ENCODE results near the gene TRA2A.
"Not testable (repeated sequence)": the region's sequence is repeated elsewhere in the genome, so short reads cannot be mapped to it uniquely, and the experiment has no call there.

The TRA2A gene

DNA sequence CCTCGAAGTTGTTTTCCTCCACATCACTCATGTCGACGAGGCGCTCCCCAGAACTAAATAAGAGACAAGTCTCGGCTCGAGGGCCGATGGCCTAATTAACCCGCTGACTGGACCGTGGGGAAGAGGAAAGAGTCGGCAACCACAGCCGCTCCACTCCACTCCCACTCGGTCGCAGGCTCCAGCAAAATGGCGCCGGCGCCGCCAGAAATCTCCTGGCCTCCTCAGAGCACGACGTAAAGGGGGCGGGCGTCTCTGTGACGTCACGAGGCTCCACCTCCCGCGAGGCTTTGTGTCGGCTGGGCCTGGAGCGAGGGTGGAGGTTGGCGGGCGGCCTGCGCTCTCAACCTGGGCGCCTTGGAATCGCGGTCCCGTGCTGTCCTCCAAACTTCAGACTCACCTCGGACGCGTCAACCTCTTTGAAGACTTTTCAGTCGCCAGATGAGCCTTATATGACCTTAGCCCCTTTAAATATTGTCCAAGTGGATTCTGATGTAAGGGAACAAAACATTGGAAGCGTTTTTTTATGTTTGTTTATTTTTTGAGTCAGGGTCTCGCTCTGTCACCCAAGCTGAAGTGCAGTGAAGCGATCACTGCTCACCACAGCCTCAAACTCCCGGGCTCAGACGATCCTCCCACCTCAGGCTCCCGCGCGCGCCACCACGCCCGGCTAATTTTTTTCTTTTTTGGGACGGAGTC is at the start of gene TRA2A:
Gene TRA2A (minus strand): TSS at position 188 of the 696 bp plus-strand sequence. CDS start 157 bp downstream, at position 31.
- DNase-seq (ENCODE audit: low read depth), result peak; percentile 89

DNA sequence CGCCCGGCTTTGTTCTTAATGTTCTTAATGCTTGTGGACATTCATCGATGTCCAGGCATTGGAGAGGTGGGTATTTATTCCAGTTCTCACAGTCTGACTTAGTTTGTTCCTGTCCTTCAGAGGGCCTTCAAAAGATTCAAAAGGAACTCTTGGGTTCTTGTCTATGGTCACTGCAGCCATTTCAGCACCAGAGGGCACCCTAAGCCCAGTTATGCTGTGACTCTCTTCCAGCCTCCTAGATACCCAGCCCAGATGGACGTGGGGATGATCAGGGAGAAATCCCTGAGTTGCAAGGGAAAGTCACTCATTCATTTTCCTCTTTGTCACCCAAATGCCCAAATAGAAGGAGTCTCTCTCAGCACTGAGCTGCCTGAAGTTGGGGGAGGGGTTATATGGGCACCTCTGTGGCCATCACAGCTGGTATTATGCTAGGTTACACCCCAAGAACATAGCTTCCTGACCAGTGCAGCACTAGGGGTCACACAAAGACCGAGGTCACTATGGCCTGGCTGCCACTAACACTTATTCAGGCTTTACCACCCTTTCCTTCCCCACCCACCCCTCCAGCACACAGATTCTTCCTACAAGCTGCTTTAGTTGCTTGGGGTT is 38.9 kb upstream of the TRA2A start:
- peak; percentile 60 for DNase-seq (ENCODE audit: low read depth)

DNA sequence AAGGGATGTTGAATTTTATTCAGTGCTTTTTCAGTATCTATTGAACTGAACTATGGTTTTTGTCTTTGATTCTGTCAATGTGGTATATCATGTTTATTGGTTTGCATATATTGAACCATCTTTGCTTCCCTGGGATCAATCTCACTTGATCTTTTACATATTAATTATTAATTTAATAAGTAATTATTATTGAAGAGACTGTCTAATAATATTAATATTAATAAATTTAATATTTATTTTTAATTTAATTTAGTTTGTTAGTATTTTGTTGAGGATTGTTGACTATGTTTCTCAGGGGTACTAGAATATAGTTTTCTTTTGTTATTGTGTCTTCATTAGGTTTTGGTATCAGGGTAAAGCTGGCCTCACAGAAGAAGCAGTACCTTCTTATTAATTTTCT is 26.5 kb upstream of the TRA2A start:
- DNase-seq (ENCODE audit: low read depth), result no peak

DNA sequence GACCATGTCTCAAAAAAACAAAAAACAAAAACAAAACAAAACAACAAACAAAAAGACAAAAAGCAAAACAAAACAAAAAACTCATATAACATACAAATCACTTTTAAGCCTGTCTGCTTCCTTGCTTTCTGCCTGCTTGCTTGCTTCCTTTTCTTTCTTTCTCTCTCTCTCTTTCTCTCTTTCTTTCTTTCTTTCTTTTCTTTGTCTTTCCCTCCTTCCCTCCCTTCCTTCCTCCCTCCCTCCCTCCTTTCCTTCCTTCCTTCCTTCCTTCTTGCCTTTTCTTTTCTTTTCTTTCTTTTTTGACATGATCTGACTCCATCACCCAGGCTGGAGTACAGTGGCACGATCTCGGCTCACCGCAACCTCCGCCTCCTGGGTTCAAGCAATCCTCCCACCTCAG is 15.9 kb upstream of the TRA2A start:
- DNase-seq (ENCODE audit: low read depth), result no peak

DNA sequence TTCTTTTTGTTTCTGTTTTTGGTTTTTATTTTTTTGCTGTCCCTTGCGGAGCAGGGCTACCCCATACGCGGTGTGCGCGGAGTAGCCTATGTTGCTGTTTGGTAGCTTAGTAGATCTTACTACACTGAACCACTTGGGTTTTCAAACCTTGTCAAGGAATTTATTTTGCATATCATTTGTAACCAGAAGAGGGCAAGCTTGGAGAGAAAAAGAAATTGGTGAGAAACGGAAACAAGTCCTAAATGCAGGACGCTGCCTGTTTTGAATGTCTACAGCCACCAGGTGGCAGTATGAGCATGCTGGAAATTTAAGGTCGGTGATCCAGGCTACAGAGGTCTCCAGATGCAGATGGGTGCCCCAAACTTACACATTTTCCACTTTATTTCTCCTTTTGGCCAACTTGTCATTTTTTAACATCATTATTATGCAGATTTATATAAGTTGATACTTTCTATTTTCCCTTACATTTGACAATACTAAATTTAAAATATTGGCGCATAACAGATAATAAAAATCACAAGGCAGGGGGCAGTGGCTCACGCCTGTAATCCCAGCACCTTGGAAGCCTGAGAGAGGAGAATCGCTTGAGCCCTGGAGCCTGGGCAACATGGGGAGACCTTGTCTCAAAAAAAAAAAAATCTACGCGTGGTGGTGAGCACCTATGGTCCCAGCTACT is 15.3 kb upstream of the TRA2A start:
- DNase-seq (ENCODE audit: low read depth), result peak; percentile 91

DNA sequence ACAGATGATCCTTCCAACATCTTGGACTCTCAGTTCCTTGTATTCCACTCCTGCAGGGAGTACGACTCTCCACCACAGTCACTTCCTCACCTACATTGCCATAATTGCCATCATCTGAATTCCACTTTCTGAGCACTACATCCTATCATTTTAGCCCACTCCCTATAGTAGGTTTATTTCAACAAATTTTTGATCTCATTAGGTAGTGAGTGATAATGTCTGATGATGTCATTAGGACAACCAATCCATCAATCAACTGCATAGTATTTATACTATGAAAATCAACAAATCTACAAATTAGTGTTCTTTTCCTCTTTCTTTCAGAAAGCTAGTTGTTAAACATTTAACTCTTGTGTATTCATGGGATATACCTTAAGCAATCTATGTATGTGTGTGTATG is 13.7 kb upstream of the TRA2A start:
- DNase-seq (ENCODE audit: low read depth), result no peak

DNA sequence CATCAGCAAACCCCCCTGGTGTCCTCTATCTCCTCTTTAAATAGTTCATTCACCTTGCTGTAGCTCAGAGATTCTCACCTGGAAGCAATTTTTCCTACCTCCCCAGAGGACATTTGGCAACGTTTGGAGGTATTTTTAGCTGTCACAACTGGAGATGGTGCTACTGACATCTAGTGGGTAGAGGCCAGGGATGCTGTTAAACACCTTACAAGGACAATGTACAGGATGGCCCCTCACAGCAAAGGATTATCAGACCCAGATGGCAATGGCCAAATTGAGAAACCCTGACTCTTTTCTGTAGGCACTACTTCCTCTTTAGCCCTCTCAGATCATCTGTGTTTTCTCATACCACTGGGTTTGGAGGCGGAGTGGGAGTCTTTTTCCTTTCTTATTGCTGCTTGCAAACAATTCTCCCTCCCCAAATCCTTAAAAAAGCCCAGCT is 13.2 kb upstream of the TRA2A start:
- peak; percentile 12 for DNase-seq (ENCODE audit: low read depth)

DNA sequence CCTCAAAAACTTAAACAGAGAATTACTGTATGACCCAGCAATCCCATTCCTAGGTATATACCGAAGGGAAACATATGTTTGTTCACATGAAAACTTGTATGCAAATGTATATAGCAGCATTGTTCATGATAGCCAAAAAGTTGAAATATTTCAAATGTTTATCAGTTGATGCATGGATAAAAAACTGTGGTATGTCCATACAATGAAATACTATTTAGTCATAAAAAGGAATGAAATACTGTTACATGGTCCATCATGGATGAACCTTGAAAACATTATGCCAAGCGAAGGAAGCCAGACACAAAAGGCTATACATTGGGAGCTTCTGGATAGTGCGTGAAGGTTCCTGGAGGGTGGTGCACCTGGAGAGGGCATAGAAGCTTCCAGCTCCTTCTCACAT is 11.0 kb upstream of the TRA2A start:
- DNase-seq (ENCODE audit: low read depth), result no peak

DNA sequence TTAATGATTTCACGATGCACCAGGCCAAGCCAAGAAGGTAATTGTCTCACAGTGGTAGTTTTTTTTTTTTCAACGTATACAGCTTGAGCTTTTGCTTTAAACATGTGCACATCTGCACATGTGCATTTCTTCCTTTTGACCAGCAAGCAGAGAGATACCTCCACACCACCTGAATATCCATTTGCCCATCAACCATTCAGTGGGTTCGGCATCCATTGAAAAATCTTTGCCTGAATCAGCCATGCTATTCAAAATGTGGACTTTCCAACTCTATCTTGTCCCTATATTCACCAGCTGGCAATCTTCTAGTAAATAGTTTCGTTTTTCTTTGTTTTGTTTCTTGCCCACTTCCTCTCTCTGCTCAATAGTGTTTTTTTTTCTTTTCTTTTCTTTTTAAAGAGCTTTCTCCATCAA is 7.7 kb upstream of the TRA2A start:
- DNase-seq (ENCODE audit: low read depth), result no peak

DNA sequence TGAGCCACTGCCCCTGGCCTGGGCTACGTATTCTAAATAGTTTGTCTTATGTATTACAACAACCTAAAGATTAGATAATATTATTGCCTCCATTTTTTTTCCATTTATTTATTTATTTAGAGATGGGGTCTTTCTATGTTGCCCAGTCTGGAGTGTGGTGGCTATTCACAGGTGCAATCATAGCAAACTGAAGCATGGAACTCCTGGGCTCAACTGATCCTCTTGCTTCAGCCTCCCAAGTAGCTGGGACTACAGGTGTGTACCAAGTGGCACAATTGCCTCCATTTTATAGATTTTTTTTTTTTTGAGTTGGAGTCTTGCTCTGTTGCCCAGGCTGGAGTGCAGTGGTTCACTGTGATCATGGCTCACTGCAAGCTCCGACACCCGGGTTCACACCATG is 6.5 kb upstream of the TRA2A start:
- no peak for DNase-seq (ENCODE audit: low read depth)

GRCh38 chr7:23533238-23533604 is 1.4 kb upstream of the TRA2A start:
- DNase-seq (ENCODE audit: low read depth), result no peak

- no peak for DNase-seq (ENCODE audit: low read depth)
Observed at GRCh38 chr7:23532490-23533237, 883 bp upstream of the TRA2A start.

- DNase-seq (ENCODE audit: low read depth), result peak; percentile 24
Observed at GRCh38 chr7:23531050-23531793, 559 bp downstream of the TRA2A start.

DNA sequence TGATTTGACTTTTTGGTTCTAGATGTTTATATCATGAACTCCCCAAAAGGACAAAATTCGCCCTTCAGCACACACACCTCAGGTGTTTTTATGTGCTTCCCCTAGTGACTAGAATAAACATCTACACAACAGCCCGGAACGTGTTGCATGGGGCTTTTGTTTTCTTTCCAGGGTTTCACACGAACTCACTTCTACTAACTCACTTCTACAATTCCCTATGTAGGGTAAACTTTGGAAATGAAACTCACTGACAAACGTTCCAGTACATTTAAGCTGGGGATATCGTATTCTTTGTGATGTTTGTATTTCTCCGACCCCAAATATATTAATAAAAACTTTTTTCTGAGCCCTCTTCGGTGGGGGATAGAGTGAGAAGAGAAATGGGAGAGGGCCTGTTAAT is 1.4 kb downstream of the TRA2A start:
- DNase-seq (ENCODE audit: low read depth), result peak; percentile 16

DNA sequence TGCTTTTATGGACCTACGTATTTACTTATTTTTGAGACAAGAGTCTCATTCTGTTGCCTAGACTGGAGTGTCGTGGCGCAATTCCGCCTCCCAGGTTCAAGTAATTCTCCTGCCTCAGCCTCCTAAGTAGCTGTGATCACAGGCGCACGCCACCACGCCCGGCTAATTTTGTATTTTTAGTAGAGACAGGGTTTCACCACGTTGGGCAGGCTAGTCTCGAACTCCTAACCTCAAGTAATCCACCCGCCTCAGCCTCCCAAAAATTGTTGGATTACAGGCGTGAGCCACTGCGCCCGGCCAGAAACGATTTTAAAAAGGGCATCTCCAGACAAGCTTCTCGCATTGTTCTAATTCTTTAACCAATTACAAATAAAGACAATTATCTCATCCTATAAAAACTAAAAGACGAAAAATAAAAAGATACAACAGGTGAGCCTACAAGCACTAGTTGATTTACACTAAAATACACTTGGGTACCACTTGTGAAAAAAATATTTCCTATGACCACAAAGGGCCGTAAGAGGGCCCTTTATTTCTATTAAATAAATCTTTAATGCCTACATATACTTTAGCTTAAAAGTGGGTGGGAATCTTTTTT is 2.4 kb downstream of the TRA2A start:
- DNase-seq (ENCODE audit: low read depth), result no peak

DNA sequence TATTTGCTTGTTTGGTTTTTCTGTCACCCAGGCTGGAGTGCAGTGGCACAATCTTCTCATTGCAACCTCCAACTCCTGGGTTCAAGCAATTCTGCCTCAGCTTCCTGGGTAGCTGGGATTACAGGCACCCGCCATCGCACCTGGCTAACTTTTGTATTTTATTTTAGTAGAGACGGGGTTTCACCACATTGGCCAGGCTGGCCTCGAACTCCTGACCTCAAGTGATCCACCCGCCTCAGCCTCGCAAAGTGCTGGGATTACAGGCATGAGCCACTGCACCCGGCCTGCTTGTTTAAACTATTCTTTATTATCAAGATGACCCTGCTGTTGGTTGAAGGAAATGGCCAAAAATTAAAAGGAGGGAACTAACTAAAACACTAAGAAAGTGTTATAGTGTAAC is 6.2 kb downstream of the TRA2A start:
- DNase-seq (ENCODE audit: low read depth), result not testable (repeated sequence)

- no peak for DNase-seq (ENCODE audit: low read depth)
Observed at GRCh38 chr7:23524473-23524872, 7.3 kb downstream of the TRA2A start.

GRCh38 chr7:23523486-23524075 is 8.2 kb downstream of the TRA2A start:
- no peak for DNase-seq (ENCODE audit: low read depth)

DNA sequence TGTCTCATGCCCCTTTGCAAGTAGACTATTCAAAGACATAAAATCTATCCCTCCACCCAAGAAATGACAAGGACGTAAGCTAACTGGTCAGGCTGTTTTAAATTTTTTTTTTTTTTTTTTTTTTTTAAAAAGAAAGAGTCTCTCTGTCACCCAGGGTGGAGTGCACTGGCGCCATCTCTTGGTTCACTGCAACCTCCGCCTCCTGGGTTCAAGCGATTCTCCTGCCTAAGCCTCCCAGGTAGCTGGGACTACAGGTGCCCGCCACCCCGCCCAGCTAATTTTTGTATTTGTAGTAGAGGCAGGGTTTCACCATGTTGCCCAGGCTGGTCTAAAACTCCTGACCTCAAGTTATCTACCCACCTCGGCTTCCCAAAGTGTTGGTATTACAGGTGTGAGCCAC is 11.2 kb downstream of the TRA2A start:
- no peak for DNase-seq (ENCODE audit: low read depth)

DNA sequence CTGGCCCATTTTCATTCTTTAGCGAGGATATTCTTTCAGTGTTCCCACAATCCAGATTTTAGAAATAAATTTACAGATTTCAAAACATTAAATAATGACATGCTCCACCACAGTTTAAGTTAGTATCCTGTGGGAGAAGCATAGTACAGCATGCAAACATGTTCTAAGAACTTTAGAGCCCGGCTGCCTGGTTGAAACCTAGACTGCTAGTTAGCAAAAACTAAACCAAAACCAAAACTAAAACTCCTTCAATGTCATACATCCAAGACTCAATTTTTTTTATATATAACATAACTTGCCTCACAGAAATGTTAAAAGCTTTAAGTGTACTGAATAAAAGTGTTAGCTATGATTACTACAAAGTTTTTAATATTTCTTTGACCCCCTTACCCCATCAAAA is 17.0 kb downstream of the TRA2A start:
- DNase-seq (ENCODE audit: low read depth), result no peak

DNA sequence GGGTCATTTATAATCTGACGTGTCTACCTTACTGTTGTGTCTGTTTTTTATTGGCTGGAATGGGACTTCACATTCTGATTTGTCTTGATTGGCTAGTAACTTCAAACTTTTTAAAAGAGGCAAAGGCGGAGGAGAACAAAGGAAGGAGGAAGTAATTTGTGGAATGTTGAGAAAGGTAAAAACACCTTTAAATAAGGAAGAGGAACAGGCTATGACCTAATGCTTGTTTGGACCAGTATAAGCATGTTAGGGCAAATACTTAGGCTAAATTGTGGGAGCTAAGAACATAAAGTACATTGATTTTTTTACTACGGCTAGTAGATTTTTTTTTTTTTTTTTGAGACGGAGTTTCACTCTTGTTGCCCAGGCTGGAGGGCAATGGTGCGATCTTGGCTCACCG is 18.0 kb downstream of the TRA2A start:
- not testable (repeated sequence) for DNase-seq (ENCODE audit: low read depth)

All from fibroblast of the conjunctiva (primary cell).